Measurements from ENCODE around the gene KIF18B.

KIF18B gene

GRCh38 chr17:44925731-44926697 lies 21.6 kb downstream of the KIF18B start:
- H3K27ac ChIP-seq (ENCODE audit: low read depth, low read length): no peak overlapping the region
- H3K27me3 ChIP-seq (ENCODE audit: insufficient read depth, low read length): no peaks in the 10 kb centered on the region
- H3K4me1 ChIP-seq (ENCODE audit: control insufficient read depth, insufficient read depth, low read length, unreplicated experiment): no peaks in the 10 kb centered on the region
- H3K79me2 ChIP-seq (ENCODE audit: control insufficient read depth, insufficient read depth, low read length, unreplicated experiment): no peaks in the 10 kb centered on the region
- peaks cover 15% of the 10 kb centered on the region; the same call in 1 of the 2 replicates for H3K36me3 ChIP-seq (ENCODE audit: insufficient read depth, low read length)
- no peak overlapping the region for H3K4me3 ChIP-seq (ENCODE audit: low read depth, low read length)
- no peak overlapping the region for H2AFZ ChIP-seq (ENCODE audit: low read length, unreplicated experiment)

GRCh38 chr17:44924107-44924544 lies 23.4 kb downstream of the KIF18B start:
- H2AFZ ChIP-seq (ENCODE audit: low read length, unreplicated experiment): no peak overlapping the region
- H3K36me3 ChIP-seq (ENCODE audit: insufficient read depth, low read length): peaks cover 11% of the 10 kb centered on the region; the same call in 1 of the 2 replicates
- no peaks in the 10 kb centered on the region for H3K4me1 ChIP-seq (ENCODE audit: control insufficient read depth, insufficient read depth, low read length, unreplicated experiment)
- H3K27ac ChIP-seq (ENCODE audit: low read depth, low read length): no peak overlapping the region
- no peaks in the 10 kb centered on the region for H3K79me2 ChIP-seq (ENCODE audit: control insufficient read depth, insufficient read depth, low read length, unreplicated experiment)
- no peaks in the 10 kb centered on the region for H3K27me3 ChIP-seq (ENCODE audit: insufficient read depth, low read length)
- no peak overlapping the region for H3K4me3 ChIP-seq (ENCODE audit: low read depth, low read length)

- no peaks in the 10 kb centered on the region for H3K27me3 ChIP-seq (ENCODE audit: insufficient read depth, low read length)
- no peak overlapping the region for H3K27ac ChIP-seq (ENCODE audit: low read depth, low read length)
- no peak overlapping the region for H3K4me3 ChIP-seq (ENCODE audit: low read depth, low read length)
- no peaks in the 10 kb centered on the region for H3K79me2 ChIP-seq (ENCODE audit: control insufficient read depth, insufficient read depth, low read length, unreplicated experiment)
- peaks cover 9% of the 10 kb centered on the region; the same call in 1 of the 2 replicates for H3K36me3 ChIP-seq (ENCODE audit: insufficient read depth, low read length)
- H2AFZ ChIP-seq (ENCODE audit: low read length, unreplicated experiment): no peak overlapping the region
- no peaks in the 10 kb centered on the region for H3K4me1 ChIP-seq (ENCODE audit: control insufficient read depth, insufficient read depth, low read length, unreplicated experiment)
Observed at GRCh38 chr17:44922746-44923470, 24.7 kb downstream of the KIF18B start.

- peaks cover 6% of the 10 kb centered on the region; the same call in 1 of the 2 replicates for H3K36me3 ChIP-seq (ENCODE audit: insufficient read depth, low read length)
- H3K27me3 ChIP-seq (ENCODE audit: insufficient read depth, low read length): no peaks in the 10 kb centered on the region
- H3K79me2 ChIP-seq (ENCODE audit: control insufficient read depth, insufficient read depth, low read length, unreplicated experiment): no peaks in the 10 kb centered on the region
- H2AFZ ChIP-seq (ENCODE audit: low read length, unreplicated experiment): no peak overlapping the region
- no peak overlapping the region for H3K27ac ChIP-seq (ENCODE audit: low read depth, low read length)
- H3K4me1 ChIP-seq (ENCODE audit: control insufficient read depth, insufficient read depth, low read length, unreplicated experiment): peaks cover 6% of the 10 kb centered on the region
- H3K4me3 ChIP-seq (ENCODE audit: low read depth, low read length): no peak overlapping the region
Observed at GRCh38 chr17:44922136-44922535, 25.4 kb downstream of the KIF18B start.

- Histone ChIP-seq H3K4me3 (ENCODE audit: low read depth, low read length) (no peak overlapping the region), H2AFZ (ENCODE audit: low read length, unreplicated experiment) (no peak overlapping the region), H3K4me1 (ENCODE audit: control insufficient read depth, insufficient read depth, low read length, unreplicated experiment) (peaks cover 14% of the 10 kb centered on the region), H3K79me2 (ENCODE audit: control insufficient read depth, insufficient read depth, low read length, unreplicated experiment) (no peaks in the 10 kb centered on the region), H3K27ac (ENCODE audit: low read depth, low read length) (no peak overlapping the region), H3K27me3 (ENCODE audit: insufficient read depth, low read length) (no peaks in the 10 kb centered on the region), H3K36me3 (ENCODE audit: insufficient read depth, low read length) (peaks cover 4% of the 10 kb centered on the region; the same call in 1 of the 2 replicates)
Observed at GRCh38 chr17:44921122-44921882, 26.3 kb downstream of the KIF18B start.

- H3K36me3 ChIP-seq (ENCODE audit: insufficient read depth, low read length): no peaks in the 10 kb centered on the region
- H3K4me3 ChIP-seq (ENCODE audit: low read depth, low read length): no peak overlapping the region
- no peak overlapping the region for H3K27ac ChIP-seq (ENCODE audit: low read depth, low read length)
- peaks cover 19% of the 10 kb centered on the region for H3K4me1 ChIP-seq (ENCODE audit: control insufficient read depth, insufficient read depth, low read length, unreplicated experiment)
- no peak overlapping the region for H2AFZ ChIP-seq (ENCODE audit: low read length, unreplicated experiment)
- H3K79me2 ChIP-seq (ENCODE audit: control insufficient read depth, insufficient read depth, low read length, unreplicated experiment): no peaks in the 10 kb centered on the region
- H3K27me3 ChIP-seq (ENCODE audit: insufficient read depth, low read length): no peaks in the 10 kb centered on the region
Observed at GRCh38 chr17:44920565-44920940, 27.0 kb downstream of the KIF18B start.

- Histone ChIP-seq H2AFZ (ENCODE audit: low read length, unreplicated experiment) (no peak overlapping the region), H3K36me3 (ENCODE audit: insufficient read depth, low read length) (no peaks in the 10 kb centered on the region), H3K4me3 (ENCODE audit: low read depth, low read length) (no peak overlapping the region)
Observed at GRCh38 chr17:44919885-44920564, 27.5 kb downstream of the KIF18B start.

GRCh38 chr17:44919411-44919810 lies 28.2 kb downstream of the KIF18B start:
- H3K36me3 ChIP-seq (ENCODE audit: insufficient read depth, low read length): no peaks in the 10 kb centered on the region
- no peak overlapping the region for H3K27ac ChIP-seq (ENCODE audit: low read depth, low read length)
- no peaks in the 10 kb centered on the region for H3K27me3 ChIP-seq (ENCODE audit: insufficient read depth, low read length)
- H3K4me1 ChIP-seq (ENCODE audit: control insufficient read depth, insufficient read depth, low read length, unreplicated experiment): peaks cover 19% of the 10 kb centered on the region
- no peaks in the 10 kb centered on the region for H3K79me2 ChIP-seq (ENCODE audit: control insufficient read depth, insufficient read depth, low read length, unreplicated experiment)
- H3K4me3 ChIP-seq (ENCODE audit: low read depth, low read length): no peak overlapping the region
- H2AFZ ChIP-seq (ENCODE audit: low read length, unreplicated experiment): no peak overlapping the region

More at GRCh38 chr17:44919885-44920564, 27.5 kb downstream of the KIF18B start:
- Histone ChIP-seq H3K27me3 (ENCODE audit: insufficient read depth, low read length) (no peaks in the 10 kb centered on the region), H3K27ac (ENCODE audit: low read depth, low read length) (no peak overlapping the region), H3K79me2 (ENCODE audit: control insufficient read depth, insufficient read depth, low read length, unreplicated experiment) (no peaks in the 10 kb centered on the region), H3K4me1 (ENCODE audit: control insufficient read depth, insufficient read depth, low read length, unreplicated experiment) (peaks cover 19% of the 10 kb centered on the region)

GRCh38 chr17:44918006-44918405 lies 29.6 kb downstream of the KIF18B start:
- no peak overlapping the region for H3K4me3 ChIP-seq (ENCODE audit: low read depth, low read length)
- no peak overlapping the region for H3K27ac ChIP-seq (ENCODE audit: low read depth, low read length)
- H2AFZ ChIP-seq (ENCODE audit: low read length, unreplicated experiment): no peak overlapping the region
- H3K79me2 ChIP-seq (ENCODE audit: control insufficient read depth, insufficient read depth, low read length, unreplicated experiment): no peaks in the 10 kb centered on the region
- H3K27me3 ChIP-seq (ENCODE audit: insufficient read depth, low read length): no peaks in the 10 kb centered on the region
- peaks cover 19% of the 10 kb centered on the region for H3K4me1 ChIP-seq (ENCODE audit: control insufficient read depth, insufficient read depth, low read length, unreplicated experiment)
- no peaks in the 10 kb centered on the region for H3K36me3 ChIP-seq (ENCODE audit: insufficient read depth, low read length)

GRCh38 chr17:44917456-44917855 lies 30.1 kb downstream of the KIF18B start:
- no peak overlapping the region for H3K4me3 ChIP-seq (ENCODE audit: low read depth, low read length)
- no peak overlapping the region for H2AFZ ChIP-seq (ENCODE audit: low read length, unreplicated experiment)
- no peak overlapping the region for H3K27ac ChIP-seq (ENCODE audit: low read depth, low read length)
- peaks cover 19% of the 10 kb centered on the region for H3K4me1 ChIP-seq (ENCODE audit: control insufficient read depth, insufficient read depth, low read length, unreplicated experiment)
- H3K36me3 ChIP-seq (ENCODE audit: insufficient read depth, low read length): no peaks in the 10 kb centered on the region
- H3K27me3 ChIP-seq (ENCODE audit: insufficient read depth, low read length): no peaks in the 10 kb centered on the region
- H3K79me2 ChIP-seq (ENCODE audit: control insufficient read depth, insufficient read depth, low read length, unreplicated experiment): no peaks in the 10 kb centered on the region

Measured in ACC112 (cell line).